Vagina (tissue), 2 donors: Measurements from ENCODE around the gene LRIG3.

ENCODE experiments used
- POLR2A ChIP-seq, 2 donors: fragments of 450-650 bp; IDR thresholded peaks; one replicate each; pipeline ENCODE4 v1.6.1; 2017; ENCODE audit warnings: antibody characterized with exemption in 2 of 2, mild to moderate bottlenecking in 2 of 2, moderate library complexity in 2 of 2
- TF ChIP-seq, protein P1 (sequence below), 3 experiments: fragments of 450-650 bp in 2 of 3; fragments of 200-600 bp in 1 of 3; sonication (generic) in 1 of 3; IDR thresholded peaks; one replicate each; pipeline ENCODE4 v1.5.1; 2017 to 2019; ENCODE audit warnings: antibody characterized with exemption in 3 of 3, mild to moderate bottlenecking in 2 of 3, moderate library complexity in 2 of 3

DNA sequence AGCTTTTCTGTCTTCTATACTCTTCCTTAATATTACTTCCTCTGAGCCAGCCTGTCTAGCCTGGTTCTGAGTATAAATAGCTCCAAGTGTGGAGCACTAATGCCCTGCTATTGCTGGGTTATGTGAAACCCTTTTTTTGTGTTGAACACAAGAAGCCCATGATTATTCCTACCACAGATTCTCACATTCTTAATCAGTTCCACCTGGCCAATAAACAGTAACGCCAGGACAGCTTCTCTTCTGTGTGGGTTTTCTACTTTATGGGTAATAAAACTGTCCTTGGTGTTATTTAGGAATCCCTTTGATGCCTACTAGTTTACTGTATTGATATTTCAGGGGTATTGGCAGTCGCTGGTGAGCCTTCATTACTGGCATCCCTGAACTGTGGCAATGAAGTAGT lies 48.9 kb upstream of the LRIG3 start:
- TF ChIP-seq, protein P1, sequence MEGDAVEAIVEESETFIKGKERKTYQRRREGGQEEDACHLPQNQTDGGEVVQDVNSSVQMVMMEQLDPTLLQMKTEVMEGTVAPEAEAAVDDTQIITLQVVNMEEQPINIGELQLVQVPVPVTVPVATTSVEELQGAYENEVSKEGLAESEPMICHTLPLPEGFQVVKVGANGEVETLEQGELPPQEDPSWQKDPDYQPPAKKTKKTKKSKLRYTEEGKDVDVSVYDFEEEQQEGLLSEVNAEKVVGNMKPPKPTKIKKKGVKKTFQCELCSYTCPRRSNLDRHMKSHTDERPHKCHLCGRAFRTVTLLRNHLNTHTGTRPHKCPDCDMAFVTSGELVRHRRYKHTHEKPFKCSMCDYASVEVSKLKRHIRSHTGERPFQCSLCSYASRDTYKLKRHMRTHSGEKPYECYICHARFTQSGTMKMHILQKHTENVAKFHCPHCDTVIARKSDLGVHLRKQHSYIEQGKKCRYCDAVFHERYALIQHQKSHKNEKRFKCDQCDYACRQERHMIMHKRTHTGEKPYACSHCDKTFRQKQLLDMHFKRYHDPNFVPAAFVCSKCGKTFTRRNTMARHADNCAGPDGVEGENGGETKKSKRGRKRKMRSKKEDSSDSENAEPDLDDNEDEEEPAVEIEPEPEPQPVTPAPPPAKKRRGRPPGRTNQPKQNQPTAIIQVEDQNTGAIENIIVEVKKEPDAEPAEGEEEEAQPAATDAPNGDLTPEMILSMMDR (IDR thresholded peaks at IDR 0.05), result no peak
- no peak for TF ChIP-seq POLR2A (IDR thresholded peaks at IDR 0.05)
